Measurements from ENCODE around the gene PLPPR1. TPM values are rescaled to one million over a fixed set of nuclear protein-coding genes. Genes with fewer than 3 reads are reported as not detected.

Gene PLPPR1
- polyA plus RNA-seq, 1 of the 3 experiments (the other 2 are of a cell fraction), result not detected

DNA sequence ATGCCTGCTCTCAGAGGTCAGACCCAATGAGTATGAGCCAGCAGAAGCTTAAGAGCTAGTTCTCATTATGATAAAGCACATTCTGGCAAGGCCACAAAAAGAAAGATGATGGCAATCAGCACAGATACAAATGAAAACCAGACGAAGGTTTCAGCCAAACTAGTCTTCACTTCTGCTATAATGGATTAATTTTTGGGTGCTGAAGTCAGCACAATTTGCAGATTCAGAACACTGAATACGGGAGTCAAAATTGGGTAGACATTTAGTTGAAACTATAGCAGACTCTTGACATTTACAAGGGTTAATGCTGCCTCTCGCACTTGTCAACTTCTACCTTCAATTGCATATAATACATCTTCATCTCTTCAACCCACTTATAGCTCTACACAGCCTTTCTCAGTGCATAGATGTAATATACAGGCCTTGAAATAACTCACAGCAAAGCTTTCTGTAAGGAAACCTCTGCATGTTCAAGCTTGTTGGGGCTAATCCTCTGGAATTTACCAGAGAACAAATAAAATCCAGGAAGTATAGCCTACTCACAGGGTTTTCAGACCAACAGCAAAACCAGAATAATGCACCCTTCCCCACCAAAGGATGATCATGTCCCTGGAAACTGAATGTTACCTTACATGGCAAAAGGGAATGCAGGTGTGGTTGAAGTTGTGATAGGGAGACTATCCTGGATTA is 279.1 kb downstream of the PLPPR1 start (continued):
- TF ChIP-seq TEAD4 (IDR thresholded peaks at IDR 0.05; ENCODE audit: borderline replicate concordance, insufficient read depth) (no peak), MAX (IDR thresholded peaks at IDR 0.05; ENCODE audit: low read depth) (no peak)

GRCh38 chr9:101309139-101309538 is 280.6 kb downstream of the PLPPR1 start:
- POLR2A ChIA-PET, result no interaction called here
- Histone ChIP-seq H4K20me1 (ENCODE audit: insufficient read depth) (no peaks in the 10 kb centered on the region), H3K9me2 (no peaks in the 10 kb centered on the region), H3K27ac (ENCODE audit: low read depth in 2 of 2, low read length in 1 of 2) (no peak overlapping the region), H3K27me3 (ENCODE audit: insufficient read depth) (peaks cover 11% of the 10 kb centered on the region), H2AFZ (ENCODE audit: low read depth) (no peak overlapping the region), H3K79me2 (ENCODE audit: insufficient read depth) (no peaks in the 10 kb centered on the region), H3K9me3 (no peaks in the 10 kb centered on the region), H3K4me1 (ENCODE audit: control insufficient read depth in 1 of 2, insufficient read depth in 2 of 2, low read depth in 1 of 2, low read length in 1 of 2) (peaks cover 0 to 7% of the 10 kb centered on the region in 2 experiments; a peak in 2 of 4 replicates), H3K9ac (no peak overlapping the region), H3K36me3 (replicated peaks in 1 of 2; ENCODE audit: control insufficient read depth in 1 of 2, insufficient read depth in 2 of 2, low read length in 1 of 2) (no peaks in the 10 kb centered on the region), H3K4me3 (ENCODE audit: low read depth in 2 of 2, low read length in 1 of 2) (no peak overlapping the region), H3F3A (replicated peaks; ENCODE audit: insufficient read depth) (no peaks in the 10 kb centered on the region), H3K4me2 (no peak overlapping the region)
- CTCF ChIA-PET, result interaction anchor here (5.6 kb wide), 1 partner anchor 708 kb away, joined by 80 read pairs; no protein-coding TSS in a partner anchor
- TF ChIP-seq CHD2 (IDR thresholded peaks at IDR 0.05; ENCODE audit: low read length, partially characterized antibody) (no peak), MXI1 (IDR thresholded peaks at IDR 0.05; ENCODE audit: low read depth, low read length) (no peak), RFX5 (IDR thresholded peaks at IDR 0.05; ENCODE audit: low read length) (no peak), YY1 (IDR thresholded peaks at IDR 0.05; ENCODE audit: low read depth) (no peak), FOXM1 (IDR thresholded peaks at IDR 0.05; ENCODE audit: low read depth) (no peak), NFIC (IDR thresholded peaks at IDR 0.05; ENCODE audit: borderline replicate concordance) (no peak), GABPA (IDR thresholded peaks at IDR 0.05; ENCODE audit: low read depth) (no peak), TAF1 (IDR thresholded peaks at IDR 0.05; ENCODE audit: borderline replicate concordance, low read depth, low read length) (no peak)
- no peak for DNase-seq
- WGBS (ENCODE audit: low lambda C conversion rate), result 57% methylated on average over 8 of the region's 8 CpGs

DNA sequence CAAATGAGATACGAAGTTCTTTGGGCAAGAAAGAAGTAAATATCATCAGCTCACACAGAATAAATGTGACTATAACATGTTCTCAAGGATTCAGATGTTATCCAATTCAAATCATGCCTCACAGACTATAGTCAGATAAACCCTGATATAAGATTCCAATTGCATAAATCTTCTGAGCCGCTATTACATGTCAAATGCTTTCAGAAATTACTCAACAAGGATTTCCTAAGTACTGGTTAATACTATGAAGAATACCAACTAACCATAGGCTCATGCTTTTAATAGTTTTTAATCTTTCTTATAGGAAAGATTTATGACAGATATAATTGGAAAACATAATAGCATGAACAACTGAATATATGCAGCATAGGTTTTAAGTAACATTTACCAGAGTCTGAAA is 282.7 kb downstream of the PLPPR1 start:
- POLR2A ChIA-PET, result no interaction called here
- Histone ChIP-seq H3K27ac (ENCODE audit: low read depth in 2 of 2, low read length in 1 of 2) (no peak overlapping the region), H3K4me3 (ENCODE audit: low read depth in 2 of 2, low read length in 1 of 2) (no peak overlapping the region), H4K20me1 (ENCODE audit: insufficient read depth) (no peaks in the 10 kb centered on the region), H3K79me2 (ENCODE audit: insufficient read depth) (no peaks in the 10 kb centered on the region), H3K4me2 (no peak overlapping the region), H3K36me3 (replicated peaks in 1 of 2; ENCODE audit: control insufficient read depth in 1 of 2, insufficient read depth in 2 of 2, low read length in 1 of 2) (no peaks in the 10 kb centered on the region), H3K27me3 (ENCODE audit: insufficient read depth) (peaks cover 11% of the 10 kb centered on the region), H3K4me1 (ENCODE audit: control insufficient read depth in 1 of 2, insufficient read depth in 2 of 2, low read depth in 1 of 2, low read length in 1 of 2) (peaks cover 0 to 7% of the 10 kb centered on the region in 2 experiments; a peak in 2 of 4 replicates), H3F3A (replicated peaks; ENCODE audit: insufficient read depth) (no peaks in the 10 kb centered on the region), H3K9me3 (no peaks in the 10 kb centered on the region), H2AFZ (ENCODE audit: low read depth) (no peak overlapping the region), H3K9ac (no peak overlapping the region), H3K9me2 (no peaks in the 10 kb centered on the region)
- 0% methylated on average over 2 of the region's 2 CpGs for WGBS (ENCODE audit: low lambda C conversion rate)
- CTCF ChIA-PET, result interaction anchor here (0.6 to 5.6 kb wide), 36 partner anchors 9 to 1015 kb away, joined by 3 to 80 read pairs (median 3); no protein-coding TSS in a partner anchor
- DNase-seq, result no peak
- TF ChIP-seq MEF2A (IDR thresholded peaks at IDR 0.05; ENCODE audit: borderline replicate concordance, low read depth) (no peak), MXI1 (IDR thresholded peaks at IDR 0.05; ENCODE audit: low read depth, low read length) (no peak), EP300 (IDR thresholded peaks at IDR 0.05; ENCODE audit: borderline replicate concordance in 1 of 2, low read depth in 1 of 2, low read length in 1 of 2) (no peak), USF1 (IDR thresholded peaks at IDR 0.05; ENCODE audit: borderline replicate concordance, low read depth) (no peak), NRF1 (IDR thresholded peaks at IDR 0.05; ENCODE audit: low read depth, low read length) (no peak), NFIC (IDR thresholded peaks at IDR 0.05; ENCODE audit: borderline replicate concordance) (no peak), SIN3A (IDR thresholded peaks at IDR 0.05; ENCODE audit: borderline replicate concordance, low read depth, low read length) (no peak), REST (IDR thresholded peaks at IDR 0.05; ENCODE audit: low read depth, low read length) (no peak)
- TF ChIP-seq, protein P1, sequence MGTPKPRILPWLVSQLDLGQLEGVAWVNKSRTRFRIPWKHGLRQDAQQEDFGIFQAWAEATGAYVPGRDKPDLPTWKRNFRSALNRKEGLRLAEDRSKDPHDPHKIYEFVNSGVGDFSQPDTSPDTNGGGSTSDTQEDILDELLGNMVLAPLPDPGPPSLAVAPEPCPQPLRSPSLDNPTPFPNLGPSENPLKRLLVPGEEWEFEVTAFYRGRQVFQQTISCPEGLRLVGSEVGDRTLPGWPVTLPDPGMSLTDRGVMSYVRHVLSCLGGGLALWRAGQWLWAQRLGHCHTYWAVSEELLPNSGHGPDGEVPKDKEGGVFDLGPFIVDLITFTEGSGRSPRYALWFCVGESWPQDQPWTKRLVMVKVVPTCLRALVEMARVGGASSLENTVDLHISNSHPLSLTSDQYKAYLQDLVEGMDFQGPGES (IDR thresholded peaks at IDR 0.05; ENCODE audit: low read depth, low read length), result no peak
